KG1 (cell line): ENCODE data around the gene UBE2G1.

Source experiments
- DNase-seq: peaks from one replicate; lab custom pipeline; 2025; lab: John Stamatoyannopoulos, UW

The UBE2G1 gene

DNA sequence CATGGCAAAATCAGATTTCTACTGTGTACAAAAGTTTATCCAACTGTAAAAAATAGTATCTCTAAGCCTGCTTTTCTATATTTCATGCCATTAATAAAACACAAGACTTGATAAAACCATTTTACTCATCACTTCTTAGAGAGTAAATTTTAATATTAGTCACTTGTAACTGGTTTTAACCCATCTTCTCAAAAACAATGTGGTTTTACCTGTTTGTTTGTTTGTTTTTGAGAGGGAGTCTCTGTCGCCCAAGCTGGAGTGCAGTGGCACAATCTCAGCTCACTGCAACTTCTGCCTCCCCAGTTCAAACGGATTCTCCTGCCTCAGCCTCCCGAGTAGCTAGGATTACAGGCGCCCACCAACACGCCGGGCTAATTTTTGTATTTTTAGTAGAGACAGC is 32.1 kb downstream of the UBE2G1 start:
- DNase-seq: no peak

- DNase-seq: no peak
Observed at GRCh38 chr17:4333041-4333440, 33.4 kb downstream of the UBE2G1 start.

GRCh38 chr17:4332296-4332970 is 34.0 kb downstream of the UBE2G1 start:
- no peak for DNase-seq

- no peak for DNase-seq
Observed at GRCh38 chr17:4331614-4332013, 34.9 kb downstream of the UBE2G1 start.

GRCh38 chr17:4329838-4330237 is 36.6 kb downstream of the UBE2G1 start:
- no peak for DNase-seq

DNA sequence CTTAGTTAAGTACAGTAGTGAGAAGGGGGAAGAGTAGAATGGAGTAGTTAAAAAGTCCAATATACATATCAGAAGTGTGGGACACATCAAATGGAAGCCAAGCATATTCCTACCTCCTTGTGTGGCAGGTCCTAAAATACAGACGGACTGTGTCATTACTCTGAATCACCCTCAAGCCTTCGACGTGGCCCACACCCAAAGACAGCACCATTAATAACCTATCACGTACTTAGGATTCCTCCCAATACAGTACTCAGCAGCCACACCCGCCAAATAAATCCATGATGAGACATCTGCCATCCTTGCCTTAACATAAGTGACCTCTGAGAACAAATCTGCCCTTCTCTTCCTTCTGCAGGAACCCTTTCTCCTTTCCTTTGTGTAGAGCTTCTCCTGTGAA is 38.9 kb downstream of the UBE2G1 start:
- no peak for DNase-seq

DNA sequence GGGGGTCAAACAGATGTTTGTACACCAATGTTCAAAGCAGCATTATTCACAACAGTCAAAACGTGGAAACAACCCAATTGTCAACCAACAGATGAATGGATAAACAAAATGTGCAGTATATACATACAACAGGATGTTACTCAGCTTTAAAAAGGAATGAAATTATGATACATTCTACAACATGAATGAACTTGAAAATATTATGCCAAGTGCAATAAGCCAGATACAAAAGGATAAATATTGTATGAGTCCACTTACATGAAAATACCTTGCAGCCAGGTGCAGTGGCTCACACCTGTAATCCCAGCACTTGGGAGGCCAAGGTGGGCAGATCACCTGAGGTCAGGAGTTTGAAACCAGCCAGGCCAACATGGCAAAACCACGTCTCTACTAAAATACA is 39.9 kb downstream of the UBE2G1 start:
- DNase-seq: no peak

- DNase-seq: no peak
Observed at GRCh38 chr17:4326112-4326511, 40.4 kb downstream of the UBE2G1 start.

DNA sequence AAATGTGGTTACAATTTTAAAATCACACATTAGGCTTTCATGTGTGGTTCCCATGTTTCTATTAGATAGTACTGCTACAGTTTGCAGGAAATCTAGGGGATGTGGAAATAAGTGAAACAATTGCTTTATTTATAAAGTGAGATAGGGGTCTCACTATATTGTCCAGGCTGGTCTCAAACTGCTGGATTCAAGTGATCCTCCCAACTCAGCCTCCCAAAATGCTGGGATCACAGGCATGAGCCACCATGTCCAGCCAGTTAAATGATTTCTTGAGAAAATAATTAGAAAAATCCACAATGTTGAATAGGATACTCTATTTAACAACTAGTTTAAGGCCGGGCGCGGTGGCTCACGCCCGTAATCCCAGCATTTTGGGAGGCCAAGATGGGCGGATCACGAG is 42.0 kb downstream of the UBE2G1 start:
- DNase-seq: no peak

GRCh38 chr17:4319221-4319620 is 47.3 kb downstream of the UBE2G1 start:
- no peak for DNase-seq

DNA sequence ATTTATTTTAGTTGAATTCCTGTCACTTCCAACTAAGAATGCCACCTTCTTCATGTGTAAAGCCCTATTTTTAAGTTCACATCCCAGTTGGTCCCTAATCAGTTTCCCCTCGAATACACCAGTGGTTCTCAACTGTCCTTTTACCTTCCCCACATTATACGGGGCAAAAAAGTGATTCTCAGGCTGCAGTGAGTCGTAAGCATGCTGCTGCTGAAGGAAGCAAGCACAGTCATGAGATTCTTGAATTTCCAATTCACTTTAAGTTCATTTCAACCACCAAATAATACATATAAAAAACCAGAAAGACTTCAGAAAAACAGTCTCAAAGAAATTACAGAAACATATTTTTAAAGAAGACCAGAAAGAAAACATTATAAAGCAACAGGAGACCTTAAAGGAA is 47.9 kb downstream of the UBE2G1 start:
- DNase-seq: no peak

- no peak for DNase-seq
Observed at GRCh38 chr17:4318186-4318585, 48.3 kb downstream of the UBE2G1 start.

- no peak for DNase-seq
Observed at GRCh38 chr17:4317610-4318009, 48.9 kb downstream of the UBE2G1 start.

DNA sequence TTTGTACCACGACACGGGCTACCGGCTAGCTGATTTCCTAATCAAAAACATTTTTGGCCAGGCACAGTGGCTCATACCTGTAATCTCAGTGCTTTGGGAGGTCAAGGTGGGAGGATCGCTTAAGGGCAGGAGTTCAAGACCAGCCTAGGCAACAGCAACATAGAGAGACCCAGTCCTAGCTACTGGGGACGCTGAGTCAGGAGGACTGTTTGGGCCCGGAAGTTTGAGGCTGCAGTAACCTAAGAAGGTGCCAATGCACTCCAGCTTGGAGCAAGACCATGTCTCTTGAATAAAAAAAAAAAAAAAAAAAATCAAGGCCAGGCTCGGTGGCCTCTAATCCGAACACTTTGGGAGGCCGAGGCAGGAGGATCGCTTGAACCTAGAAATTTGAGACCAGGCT is 49.8 kb downstream of the UBE2G1 start:
- DNase-seq: no peak

GRCh38 chr17:4314618-4315017 is 51.9 kb downstream of the UBE2G1 start:
- no peak for DNase-seq

DNA sequence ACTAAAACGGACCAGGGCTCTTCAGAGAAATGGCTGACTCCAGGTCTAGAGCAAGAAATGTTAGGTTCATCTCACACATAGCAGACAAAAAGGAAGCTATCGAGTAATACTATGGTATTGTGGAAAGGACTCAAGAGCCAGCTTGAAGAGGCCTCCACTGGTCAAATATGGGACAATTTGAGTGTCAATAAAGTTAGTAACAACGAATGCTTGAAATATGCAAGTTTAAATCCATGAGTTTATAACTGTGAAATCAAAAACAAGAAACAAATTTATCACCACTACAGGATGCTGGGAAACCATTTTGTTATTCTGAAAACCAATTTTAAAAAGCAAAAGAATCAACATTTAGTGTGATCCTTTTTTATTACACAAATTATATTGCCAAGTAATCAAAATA is 52.3 kb downstream of the UBE2G1 start:
- no peak for DNase-seq

- DNase-seq: no peak
Observed at GRCh38 chr17:4313221-4314114, 53.0 kb downstream of the UBE2G1 start.

GRCh38 chr17:4310354-4311060 is 56.0 kb downstream of the UBE2G1 start:
- no peak for DNase-seq

GRCh38 chr17:4309897-4310296 is 56.6 kb downstream of the UBE2G1 start:
- no peak for DNase-seq

DNA sequence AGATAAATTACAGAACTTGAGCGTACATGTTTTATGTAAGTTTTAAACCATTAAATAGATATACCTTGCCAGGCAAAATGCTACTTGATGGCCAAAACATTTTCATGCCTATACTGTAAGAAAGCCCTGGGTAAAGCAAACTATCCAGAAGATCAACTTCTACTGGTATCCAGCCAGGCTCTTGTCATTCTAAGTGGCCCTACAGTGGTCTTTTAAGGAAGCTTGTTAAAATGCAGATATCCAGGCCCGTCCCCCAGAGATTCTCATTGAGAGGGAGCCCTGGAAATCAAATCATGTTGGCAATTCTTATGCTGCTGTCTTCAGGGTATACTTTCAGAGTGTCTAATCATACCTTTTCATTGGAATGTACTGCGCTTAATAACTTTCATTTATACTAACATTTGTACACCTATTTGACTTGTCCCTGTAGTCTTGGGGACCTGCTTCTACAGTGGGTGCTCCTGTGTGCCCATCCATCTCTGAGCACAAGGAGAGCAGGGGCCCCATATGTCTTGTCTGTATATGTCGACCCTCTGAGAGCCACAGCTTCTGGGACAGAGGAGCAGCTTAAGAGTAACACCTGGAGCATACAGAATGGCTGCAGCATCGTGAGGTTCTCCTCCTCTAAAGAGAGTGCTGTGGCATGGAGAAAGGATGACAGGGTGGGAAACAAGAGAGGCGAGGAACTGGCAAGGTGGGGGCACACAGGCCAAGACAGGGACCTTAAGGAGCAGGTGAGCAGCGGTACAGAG is 59.1 kb downstream of the UBE2G1 start:
- no peak for DNase-seq

GRCh38 chr17:4305224-4305623 is 61.3 kb downstream of the UBE2G1 start:
- DNase-seq: no peak

DNA sequence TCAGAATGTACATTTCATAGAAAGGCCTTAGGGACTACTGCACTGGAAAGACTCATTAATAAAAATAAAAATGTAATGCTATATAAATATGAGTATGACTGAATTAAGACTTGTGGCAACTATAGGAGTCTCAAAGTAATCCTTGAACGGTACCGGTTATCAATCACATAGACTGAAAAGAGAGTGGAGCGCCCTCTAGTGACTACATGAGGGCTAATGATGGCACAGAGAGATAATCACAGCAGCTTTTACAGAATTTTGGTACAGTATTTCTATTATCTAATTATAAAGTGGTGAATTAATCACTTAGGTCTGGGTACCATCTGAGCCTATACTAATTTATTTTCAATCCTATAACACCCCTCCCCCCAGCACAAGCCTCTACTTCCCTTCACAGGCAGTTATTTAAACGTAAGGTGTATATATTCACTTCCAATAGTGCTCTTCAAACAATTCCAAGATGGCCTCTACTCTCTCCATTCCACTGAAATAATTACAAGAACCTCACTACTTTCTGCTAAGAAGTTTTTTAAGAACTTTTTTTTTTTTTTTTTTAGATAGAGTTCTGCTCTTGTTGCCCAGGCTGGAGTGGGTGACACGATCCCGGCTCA is 62.0 kb downstream of the UBE2G1 start:
- no peak for DNase-seq
